OCI-LY7 (cell line): Measurements from ENCODE around the gene DNAH9.

Experiments
- CTCF ChIP-seq: fragments of 200-600 bp; sonication (generic); conservative IDR thresholded peaks from 2 replicates; pipeline ENCODE4 v1.5.1; 2014; ENCODE audit warnings: mild to moderate bottlenecking, antibody characterized with exemption, low read length, moderate library complexity, mixed read lengths
- EZH2phosphoT487 ChIP-seq: fragments of 200-600 bp; sonication (generic); IDR thresholded peaks from 2 replicates; pipeline ENCODE4 v1.6.1; 2018; ENCODE audit warnings: low read depth, borderline replicate concordance, mild to moderate bottlenecking, mixed run types, antibody characterized with exemption, low read length, moderate library complexity, mixed read lengths

GRCh38 chr17:11700668-11701067, 102.4 kb downstream of the DNAH9 start:
- no peak for TF ChIP-seq CTCF
- TF ChIP-seq EZH2phosphoT487, result no peak
